ENCODE measurements around the gene WNT4.

Gene WNT4

GRCh38 chr1:22127248-22127647, 15.6 kb downstream of the WNT4 start:
- no peak for ATAC-seq
- H3K27ac Mint-ChIP-seq, result no peak overlapping the region
- no peaks in the 10 kb centered on the region for H3K4me1 Mint-ChIP-seq
- no peak overlapping the region for H3K4me3 Mint-ChIP-seq
- H3K9me3 Mint-ChIP-seq, result no peaks in the 10 kb centered on the region
- peaks cover 6% of the 10 kb centered on the region for H3K36me3 Mint-ChIP-seq
- no peaks in the 10 kb centered on the region for H3K27me3 Mint-ChIP-seq

- no peak overlapping the region for H3K27ac Mint-ChIP-seq
- H3K36me3 Mint-ChIP-seq, result peaks cover 6% of the 10 kb centered on the region
- no peaks in the 10 kb centered on the region for H3K27me3 Mint-ChIP-seq
- no peaks in the 10 kb centered on the region for H3K9me3 Mint-ChIP-seq
- H3K4me1 Mint-ChIP-seq, result no peaks in the 10 kb centered on the region
- ATAC-seq, result no peak
- no peak overlapping the region for H3K4me3 Mint-ChIP-seq
These were observed 16.4 kb downstream of the WNT4 start for GRCh38 chr1:22126531-22126930.

- ATAC-seq, result no peak
- H3K27ac Mint-ChIP-seq, result no peak overlapping the region
These were observed 18.2 kb downstream of the WNT4 start for GRCh38 chr1:22124592-22125229.

GRCh38 chr1:22123901-22124404, 18.9 kb downstream of the WNT4 start:
- Mint-ChIP-seq H3K4me1 (peaks cover 21% of the 10 kb centered on the region), H3K27me3 (no peaks in the 10 kb centered on the region), H3K9me3 (no peaks in the 10 kb centered on the region), H3K4me3 (no peak overlapping the region), H3K36me3 (peaks cover 18% of the 10 kb centered on the region), H3K27ac (no peak overlapping the region)
- no peak for ATAC-seq

More at GRCh38 chr1:22124592-22125229, 18.2 kb downstream of the WNT4 start:
- Mint-ChIP-seq H3K36me3 (peaks cover 17% of the 10 kb centered on the region), H3K4me3 (no peak overlapping the region), H3K9me3 (no peaks in the 10 kb centered on the region), H3K27me3 (no peaks in the 10 kb centered on the region), H3K4me1 (peaks cover 13% of the 10 kb centered on the region)

GRCh38 chr1:22123071-22123390, 19.9 kb downstream of the WNT4 start:
- H3K27me3 Mint-ChIP-seq, result no peaks in the 10 kb centered on the region
- peaks cover 30% of the 10 kb centered on the region for H3K4me1 Mint-ChIP-seq
- no peak overlapping the region for H3K4me3 Mint-ChIP-seq
- peaks cover 22% of the 10 kb centered on the region for H3K36me3 Mint-ChIP-seq
- H3K27ac Mint-ChIP-seq, result no peak overlapping the region
- H3K9me3 Mint-ChIP-seq, result no peaks in the 10 kb centered on the region
- ATAC-seq, result no peak

GRCh38 chr1:22122273-22123070, 20.4 kb downstream of the WNT4 start:
- Mint-ChIP-seq H3K4me3 (no peak overlapping the region), H3K36me3 (peaks cover 25% of the 10 kb centered on the region), H3K27ac (no peak overlapping the region), H3K27me3 (no peaks in the 10 kb centered on the region), H3K4me1 (peaks cover 36% of the 10 kb centered on the region), H3K9me3 (no peaks in the 10 kb centered on the region)
- ATAC-seq, result no peak

GRCh38 chr1:22121421-22121911, 21.4 kb downstream of the WNT4 start:
- peaks cover 46% of the 10 kb centered on the region for H3K4me1 Mint-ChIP-seq
- H3K4me3 Mint-ChIP-seq, result no peak overlapping the region
- no peaks in the 10 kb centered on the region for H3K27me3 Mint-ChIP-seq
- peaks cover 28% of the 10 kb centered on the region for H3K36me3 Mint-ChIP-seq
- H3K27ac Mint-ChIP-seq, result no peak overlapping the region
- no peaks in the 10 kb centered on the region for H3K9me3 Mint-ChIP-seq
- no peak for ATAC-seq

GRCh38 chr1:22120469-22120790, 22.5 kb downstream of the WNT4 start:
- Mint-ChIP-seq H3K27ac (no peak overlapping the region), H3K4me3 (no peak overlapping the region), H3K9me3 (no peaks in the 10 kb centered on the region), H3K36me3 (peaks cover 34% of the 10 kb centered on the region), H3K27me3 (no peaks in the 10 kb centered on the region), H3K4me1 (peaks cover 56% of the 10 kb centered on the region)
- no peak for ATAC-seq

GRCh38 chr1:22119626-22120468, 23.1 kb downstream of the WNT4 start:
- H3K27me3 Mint-ChIP-seq, result no peaks in the 10 kb centered on the region
- H3K9me3 Mint-ChIP-seq, result no peaks in the 10 kb centered on the region
- H3K4me3 Mint-ChIP-seq, result no peak overlapping the region
- ATAC-seq, result no peak
- peaks cover 40% of the 10 kb centered on the region for H3K36me3 Mint-ChIP-seq
- peaks cover 62% of the 10 kb centered on the region for H3K4me1 Mint-ChIP-seq
- H3K27ac Mint-ChIP-seq, result peak overlapping the region; percentile 53

GRCh38 chr1:22118291-22118992, 24.5 kb downstream of the WNT4 start:
- peak; percentile 10 for ATAC-seq
- Mint-ChIP-seq H3K27me3 (no peaks in the 10 kb centered on the region), H3K4me1 (peaks cover 72% of the 10 kb centered on the region), H3K9me3 (no peaks in the 10 kb centered on the region), H3K36me3 (peaks cover 44% of the 10 kb centered on the region), H3K27ac (peak overlapping the region; percentile 53), H3K4me3 (no peak overlapping the region)

GRCh38 chr1:22117851-22118250, 25.0 kb downstream of the WNT4 start:
- ATAC-seq, result no peak
- peaks cover 50% of the 10 kb centered on the region for H3K36me3 Mint-ChIP-seq
- H3K4me1 Mint-ChIP-seq, result peaks cover 78% of the 10 kb centered on the region
- no peak overlapping the region for H3K4me3 Mint-ChIP-seq
- H3K27me3 Mint-ChIP-seq, result no peaks in the 10 kb centered on the region
- H3K27ac Mint-ChIP-seq, result peak overlapping the region; percentile 53
- no peaks in the 10 kb centered on the region for H3K9me3 Mint-ChIP-seq

- Mint-ChIP-seq H3K27ac (peak overlapping the region; percentile 28), H3K27me3 (no peaks in the 10 kb centered on the region), H3K9me3 (no peaks in the 10 kb centered on the region), H3K4me3 (no peak overlapping the region), H3K4me1 (peaks cover 84% of the 10 kb centered on the region), H3K36me3 (peaks cover 56% of the 10 kb centered on the region)
- ATAC-seq, result no peak
These were observed 25.7 kb downstream of the WNT4 start for GRCh38 chr1:22117238-22117637.

GRCh38 chr1:22115286-22115685, 27.6 kb downstream of the WNT4 start:
- H3K4me1 Mint-ChIP-seq, result peaks cover 82% of the 10 kb centered on the region
- no peak overlapping the region for H3K4me3 Mint-ChIP-seq
- ATAC-seq, result no peak
- peak overlapping the region; percentile 28 for H3K27ac Mint-ChIP-seq
- H3K36me3 Mint-ChIP-seq, result peaks cover 50% of the 10 kb centered on the region
- H3K27me3 Mint-ChIP-seq, result no peaks in the 10 kb centered on the region
- no peaks in the 10 kb centered on the region for H3K9me3 Mint-ChIP-seq

- no peaks in the 10 kb centered on the region for H3K9me3 Mint-ChIP-seq
- peak overlapping the region; percentile 28 for H3K27ac Mint-ChIP-seq
- H3K27me3 Mint-ChIP-seq, result no peaks in the 10 kb centered on the region
- peaks cover 77% of the 10 kb centered on the region for H3K4me1 Mint-ChIP-seq
- H3K4me3 Mint-ChIP-seq, result no peak overlapping the region
- peaks cover 46% of the 10 kb centered on the region for H3K36me3 Mint-ChIP-seq
- ATAC-seq, result no peak
These were observed 28.5 kb downstream of the WNT4 start for GRCh38 chr1:22114083-22115012.
